Stimulated activated CD8-positive, alpha-beta memory T cell treated with anti-CD3 and anti-CD28 coated beads, Interleukin-12 subunit alpha, Interleukin-12 subunit beta, amount 100 ng/mL, for 1 hour (primary cell): Measurements from ENCODE around the gene YARS2.
"Not testable (repeated sequence)": the region's sequence is repeated elsewhere in the genome, so short reads cannot be mapped to it uniquely, and the experiment has no call there.

Experiments
- DNase-seq: peaks from one replicate; pipeline ENCODE4 v3.0.0-alpha.2; 2020; ENCODE audit warnings: low read depth

YARS2 gene

GRCh38 chr12:32743264-32743663, 12.4 kb downstream of the YARS2 start:
- no peak for DNase-seq

- no peak for DNase-seq
Measured at GRCh38 chr12:32742133-32742532, 13.6 kb downstream of the YARS2 start.

- DNase-seq, result no peak
Measured at GRCh38 chr12:32739279-32739678, 16.4 kb downstream of the YARS2 start.

GRCh38 chr12:32737715-32738114, 18.0 kb downstream of the YARS2 start:
- DNase-seq, result no peak

- DNase-seq, result no peak
Measured at GRCh38 chr12:32736445-32736844, 19.3 kb downstream of the YARS2 start.

GRCh38 chr12:32734952-32735351, 20.7 kb downstream of the YARS2 start:
- no peak for DNase-seq

- DNase-seq, result no peak
Measured at GRCh38 chr12:32727237-32727636, 28.5 kb downstream of the YARS2 start.

GRCh38 chr12:32726286-32726685, 29.4 kb downstream of the YARS2 start:
- DNase-seq, result no peak

- not testable (repeated sequence) for DNase-seq
Measured at GRCh38 chr12:32725308-32725707, 30.4 kb downstream of the YARS2 start.

GRCh38 chr12:32718926-32719325, 36.8 kb downstream of the YARS2 start:
- DNase-seq, result no peak

GRCh38 chr12:32714772-32715171, 40.9 kb downstream of the YARS2 start:
- no peak for DNase-seq

GRCh38 chr12:32708926-32709325, 46.8 kb downstream of the YARS2 start:
- DNase-seq, result no peak

GRCh38 chr12:32706335-32707024, 49.2 kb downstream of the YARS2 start:
- no peak for DNase-seq

- DNase-seq, result no peak
Measured at GRCh38 chr12:32705783-32706182, 49.9 kb downstream of the YARS2 start.

GRCh38 chr12:32702946-32703345, 52.8 kb downstream of the YARS2 start:
- no peak for DNase-seq

GRCh38 chr12:32702473-32702872, 53.2 kb downstream of the YARS2 start:
- DNase-seq, result no peak

GRCh38 chr12:32699437-32699836, 56.3 kb downstream of the YARS2 start:
- not testable (repeated sequence) for DNase-seq

GRCh38 chr12:32698285-32698684, 57.4 kb downstream of the YARS2 start:
- no peak for DNase-seq

- DNase-seq, result no peak
Measured at GRCh38 chr12:32697445-32697844, 58.3 kb downstream of the YARS2 start.
